GM13976 (cell line): ENCODE measurements around the gene PITPNB.

ENCODE experiments used
- DNase-seq: peaks from one replicate; pipeline ENCODE4 v3.0.0; 2012; ENCODE audit warnings: low spot score
- CTCF ChIP-seq: IDR thresholded peaks from 2 replicates; pipeline ENCODE4 v1.5.1; 2012; ENCODE audit warnings: borderline replicate concordance, mild to moderate bottlenecking; ENCODE audit not compliant: insufficient read depth; ENCODE audit errors: extremely low read depth, missing control alignments, control extremely low read depth
- in situ Hi-C: fragments of 300-500 bp; cut with MboI; formaldehyde crosslinking; loops from one replicate; pipeline ENCODE4 v1.12.0; 2022; ENCODE audit warnings: low sequenced_read_pairs, mixed read lengths, inconsistent platforms; ENCODE audit not compliant: unreplicated experiment

The PITPNB gene

GRCh38 chr22:27919222-27919941, at the start of gene PITPNB:
Gene PITPNB, minus strand, starts transcription at chr22:27919256. Its CDS starts 65 bp downstream, at chr22:27919191.
- no peak for TF ChIP-seq CTCF
- in situ Hi-C loops = no loop called here
- DNase-seq = peak; percentile 100

GRCh38 chr22:27966168-27967064, 47.4 kb upstream of the PITPNB start:
- no peak for DNase-seq
- in situ Hi-C loops = no loop called here
- no peak for TF ChIP-seq CTCF

GRCh38 chr22:27962268-27963044, 43.4 kb upstream of the PITPNB start:
- no peak for DNase-seq
- in situ Hi-C loops = no loop called here
- TF ChIP-seq CTCF = no peak

- no peak for DNase-seq
- TF ChIP-seq CTCF = no peak
- in situ Hi-C loops = no loop called here
Measured at GRCh38 chr22:27961680-27962079, 42.6 kb upstream of the PITPNB start.

GRCh38 chr22:27961182-27961581, 42.1 kb upstream of the PITPNB start:
- no peak for TF ChIP-seq CTCF
- in situ Hi-C loops = no loop called here
- no peak for DNase-seq

GRCh38 chr22:27959335-27960090, 40.5 kb upstream of the PITPNB start:
- in situ Hi-C loops = no loop called here
- no peak for DNase-seq
- TF ChIP-seq CTCF = no peak
